Retinal pigment epithelial cell (primary cell): ENCODE measurements around the gene GSTO2.

ENCODE experiments used
- DNase-seq: peaks from one replicate; pipeline ENCODE4 v3.0.0-alpha.2; 2010; ENCODE audit warnings: low read depth
- H3K4me3 ChIP-seq: 2 replicates; pipeline ENCODE4 v1.5.1; 2011; ENCODE audit warnings: mild to moderate bottlenecking, low read length, control low read depth, moderate library complexity
- CTCF ChIP-seq: conservative IDR thresholded peaks from 2 replicates; pipeline ENCODE4 v1.5.1; 2011; ENCODE audit warnings: low read depth, low read length, control low read depth, inconsistent platforms

GSTO2 gene

GRCh38 chr10:104296687-104297436 lies 27.9 kb downstream of the GSTO2 start:
- no peak overlapping the region for H3K4me3 ChIP-seq
- no peak for TF ChIP-seq CTCF
- DNase-seq: no peak

DNA sequence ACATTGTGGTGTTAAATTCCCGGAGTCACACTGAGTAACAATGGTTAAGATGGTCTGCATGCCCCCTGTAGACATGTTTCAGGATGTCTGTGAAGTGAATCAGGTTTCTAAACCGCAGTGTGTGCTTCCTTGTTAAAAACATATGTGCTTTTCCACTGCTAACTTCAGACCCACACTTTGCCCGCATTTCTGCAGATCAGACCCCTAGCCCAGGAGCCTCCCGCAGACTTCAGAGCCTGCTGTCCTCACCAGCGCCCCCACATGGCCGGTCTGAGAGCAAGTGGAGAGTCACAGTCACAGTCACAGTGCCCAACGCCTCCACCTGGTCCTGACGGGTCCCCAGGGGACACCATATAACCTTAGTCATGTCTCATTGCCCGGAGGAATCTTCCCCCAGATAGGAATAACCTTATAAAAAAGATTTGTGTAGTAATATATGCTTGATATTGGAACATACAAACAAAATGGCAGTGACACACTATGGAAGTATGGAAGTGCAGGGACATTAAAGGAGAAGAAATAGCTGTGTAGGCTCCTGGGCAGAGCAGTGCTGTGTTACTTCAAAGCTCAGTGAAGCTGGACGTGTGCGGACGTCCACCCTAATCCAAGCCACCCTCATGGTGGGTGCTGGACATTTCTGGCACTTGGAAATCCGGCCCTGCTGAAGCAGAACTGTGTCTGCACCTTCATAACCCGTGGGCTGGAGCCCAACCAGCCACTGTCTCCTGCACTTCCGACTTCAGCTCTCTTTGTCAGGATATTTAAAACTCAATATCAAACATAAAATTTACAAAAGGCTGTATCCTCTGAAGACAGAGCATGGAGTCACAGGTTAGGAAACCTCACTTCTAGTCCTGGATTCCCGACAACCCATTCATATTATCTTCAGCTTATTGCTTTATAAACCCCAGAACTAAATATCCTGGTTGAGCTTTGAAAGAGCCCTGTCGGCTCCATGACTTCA lies 29.0 kb downstream of the GSTO2 start:
- TF ChIP-seq CTCF: peak; percentile 75
- H3K4me3 ChIP-seq: no peak overlapping the region
- no peak for DNase-seq

GRCh38 chr10:104299031-104299904 lies 30.3 kb downstream of the GSTO2 start:
- no peak for DNase-seq
- TF ChIP-seq CTCF: no peak
- no peak overlapping the region for H3K4me3 ChIP-seq

DNA sequence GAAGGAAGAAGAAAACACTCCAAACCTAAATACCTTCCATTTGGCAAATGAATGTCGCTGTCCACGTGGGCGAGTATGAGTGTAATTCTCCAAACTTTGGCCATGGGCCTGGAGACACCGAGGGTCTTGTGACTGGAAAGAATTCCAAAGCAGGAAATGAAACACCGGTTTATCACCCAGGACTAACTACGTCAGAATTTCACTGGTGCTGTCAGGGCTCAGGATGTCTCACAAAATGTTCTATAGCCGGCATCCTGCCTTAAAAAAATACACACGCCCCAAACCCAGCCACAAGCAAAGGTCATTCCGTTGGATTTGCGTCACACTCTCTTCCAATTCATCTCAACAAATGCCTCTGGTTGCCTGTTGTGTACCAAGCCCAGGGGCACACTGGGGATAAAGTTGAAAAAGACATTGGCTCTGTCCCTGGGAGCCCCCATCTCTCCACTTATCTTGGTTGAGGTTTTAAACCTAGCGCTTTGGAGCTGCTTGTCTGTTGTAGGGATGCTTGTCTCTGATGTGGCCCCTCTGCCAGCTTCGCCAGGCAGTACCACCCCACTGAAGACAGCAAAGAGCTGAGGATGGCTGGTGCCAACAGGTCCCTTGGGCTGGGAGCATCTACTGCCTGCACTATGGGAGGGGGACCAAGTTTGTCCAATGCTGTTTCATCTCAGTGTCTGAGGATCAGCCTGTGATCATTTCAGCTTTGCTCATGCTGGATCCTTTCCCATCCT lies 31.2 kb downstream of the GSTO2 start:
- peak; percentile 99 for DNase-seq
- peak overlapping the region; percentile 17 for H3K4me3 ChIP-seq
- no peak for TF ChIP-seq CTCF

GRCh38 chr10:104300736-104301292 lies 31.8 kb downstream of the GSTO2 start:
- peak; percentile 93 for DNase-seq
- peak; percentile 21 for TF ChIP-seq CTCF
- peak overlapping the region; percentile 17 for H3K4me3 ChIP-seq
